Activated T-cell treated with anti-CD3 and anti-CD28 coated beads, Interleukin-2, amount 50 U/mL, for 4 hours (primary cell): Measurements from ENCODE around the gene SREBF2. TPM values are rescaled to one million over a fixed set of nuclear protein-coding genes. Genes with fewer than 3 reads are reported as not detected.
A peak's percentile ranks its signal among the peaks of the same experiment; 100 is the strongest.

Experiments used
- ATAC-seq, 2 donors: fragments of 200-7000 bp; cut with Tn5 transposase; one replicate each; pipeline ENCODE4 v1.10.0; 2021
- DNase-seq: peaks from one replicate; pipeline ENCODE4 v3.0.0-alpha.2; 2020
- H3K27me3 Mint-ChIP-seq: one replicate; pipeline ENCODE4 v1.8.0; 2021; ENCODE audit warnings: low read depth, mixed read lengths
- H3K36me3 Mint-ChIP-seq: one replicate; pipeline ENCODE4 v1.8.0; 2022; ENCODE audit warnings: mixed read lengths; ENCODE audit not compliant: insufficient read depth
- H3K4me1 Mint-ChIP-seq: one replicate; pipeline ENCODE4 v1.8.0; 2021; ENCODE audit warnings: low read depth, mixed read lengths
- H3K4me3 Mint-ChIP-seq: one replicate; pipeline ENCODE4 v1.8.0; 2021; ENCODE audit warnings: mild to moderate bottlenecking, moderate library complexity, mixed read lengths
- H3K9me3 Mint-ChIP-seq: one replicate; pipeline ENCODE4 v1.8.0; 2021; ENCODE audit warnings: mixed read lengths
- total RNA-seq, 3 donors: library from RNA; stranded (reverse); gene quantifications; one replicate each; pipeline ENCODE4 v1.2.1, GENCODE V29; 2021

SREBF2 gene
- total RNA-seq, 3 donors from 2014 or later: 123 to 178 (median 155) TPM

GRCh38 chr22:41893591-41894375 is 60.9 kb downstream of the SREBF2 start:
- H3K27me3 Mint-ChIP-seq: no peaks in the 10 kb centered on the region
- ATAC-seq (no peak), DNase-seq (no peak)
- no peaks in the 10 kb centered on the region for H3K9me3 Mint-ChIP-seq
- H3K4me3 Mint-ChIP-seq: no peak overlapping the region
- H3K4me1 Mint-ChIP-seq: no peaks in the 10 kb centered on the region
- H3K36me3 Mint-ChIP-seq: peaks cover 27% of the 10 kb centered on the region

DNA sequence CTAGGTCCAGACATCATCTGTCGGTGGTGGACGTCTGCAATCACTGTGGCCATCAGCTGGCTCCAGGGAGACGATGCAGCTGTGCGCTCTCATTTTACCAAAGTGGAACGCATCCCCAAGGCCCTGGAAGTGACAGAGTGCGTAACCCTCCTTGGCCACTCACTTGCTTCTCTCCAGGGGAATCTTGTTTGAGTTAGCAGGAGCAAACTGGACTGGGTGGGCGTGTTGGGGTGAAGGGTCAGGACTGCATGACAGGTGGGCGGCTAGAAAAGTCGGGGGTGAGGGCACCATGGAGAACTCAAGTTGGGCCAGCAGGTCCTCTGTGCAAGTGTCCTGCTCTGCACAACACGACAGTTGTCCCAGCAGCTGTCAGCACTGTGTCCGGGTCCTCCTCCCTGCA is 65.7 kb downstream of the SREBF2 start:
- no peak for ATAC-seq
- no peaks in the 10 kb centered on the region for H3K4me1 Mint-ChIP-seq
- H3K36me3 Mint-ChIP-seq: peaks cover 37% of the 10 kb centered on the region
- no peaks in the 10 kb centered on the region for H3K9me3 Mint-ChIP-seq
- H3K27me3 Mint-ChIP-seq: no peaks in the 10 kb centered on the region
- H3K4me3 Mint-ChIP-seq: no peak overlapping the region
- DNase-seq: no peak

DNA sequence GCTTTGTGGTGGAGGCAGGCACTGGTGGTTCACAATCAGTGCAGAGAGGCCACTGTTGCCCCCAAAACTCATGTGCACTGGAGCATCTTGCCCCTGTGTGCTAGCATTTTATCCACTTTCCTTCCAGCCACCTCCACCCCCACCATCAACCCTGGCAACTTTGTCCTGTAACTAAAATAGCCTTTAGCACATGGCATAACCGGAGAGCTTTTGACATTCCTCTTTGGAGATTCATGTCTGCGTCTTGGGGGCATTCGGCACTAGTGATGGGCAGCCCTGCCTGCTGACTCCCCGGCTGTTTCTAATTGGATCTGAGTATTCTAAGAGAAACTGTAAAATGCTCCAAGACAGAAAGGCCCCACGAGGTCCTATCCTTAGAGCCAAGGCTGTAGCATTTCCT is 66.2 kb downstream of the SREBF2 start:
- Mint-ChIP-seq H3K27me3 (no peaks in the 10 kb centered on the region), H3K4me3 (no peak overlapping the region), H3K36me3 (peaks cover 36% of the 10 kb centered on the region), H3K9me3 (no peaks in the 10 kb centered on the region), H3K4me1 (no peaks in the 10 kb centered on the region)
- ATAC-seq (no peak), DNase-seq (no peak)

DNA sequence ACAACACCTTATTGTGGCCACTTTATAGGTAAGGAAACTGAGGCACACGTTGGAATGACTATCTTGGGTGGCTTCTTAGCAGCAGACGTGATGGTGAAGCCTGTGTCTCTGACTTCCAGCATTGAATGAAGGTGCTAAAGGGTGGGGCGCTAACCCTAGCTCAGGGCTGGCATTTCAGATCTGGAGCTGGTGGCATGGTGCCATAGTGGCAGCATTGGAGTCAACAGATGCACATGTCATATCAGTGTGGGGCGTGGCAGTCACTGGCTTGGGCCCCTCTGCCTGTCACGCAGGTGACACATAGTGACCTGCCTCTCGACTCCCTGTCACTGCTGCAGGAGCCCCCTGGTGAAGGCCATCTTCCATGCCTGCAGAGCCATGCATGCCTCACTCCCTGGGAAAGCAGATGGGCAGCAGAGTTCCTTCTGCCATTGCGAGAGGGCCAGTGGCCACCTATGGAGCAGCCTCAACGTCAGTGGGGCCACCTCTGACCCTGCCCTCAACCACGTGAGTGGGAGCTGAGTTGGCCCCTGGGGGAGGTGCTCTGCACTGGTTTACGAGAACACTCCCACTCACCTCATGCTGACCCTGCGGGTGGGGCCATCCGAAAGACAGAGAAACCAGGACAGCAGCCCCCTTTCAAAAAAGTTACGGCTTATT is 67.2 kb downstream of the SREBF2 start:
- ATAC-seq (no peak), DNase-seq (no peak)
- Mint-ChIP-seq H3K9me3 (no peaks in the 10 kb centered on the region), H3K4me3 (no peak overlapping the region), H3K4me1 (no peaks in the 10 kb centered on the region), H3K36me3 (peaks cover 36% of the 10 kb centered on the region), H3K27me3 (no peaks in the 10 kb centered on the region)

DNA sequence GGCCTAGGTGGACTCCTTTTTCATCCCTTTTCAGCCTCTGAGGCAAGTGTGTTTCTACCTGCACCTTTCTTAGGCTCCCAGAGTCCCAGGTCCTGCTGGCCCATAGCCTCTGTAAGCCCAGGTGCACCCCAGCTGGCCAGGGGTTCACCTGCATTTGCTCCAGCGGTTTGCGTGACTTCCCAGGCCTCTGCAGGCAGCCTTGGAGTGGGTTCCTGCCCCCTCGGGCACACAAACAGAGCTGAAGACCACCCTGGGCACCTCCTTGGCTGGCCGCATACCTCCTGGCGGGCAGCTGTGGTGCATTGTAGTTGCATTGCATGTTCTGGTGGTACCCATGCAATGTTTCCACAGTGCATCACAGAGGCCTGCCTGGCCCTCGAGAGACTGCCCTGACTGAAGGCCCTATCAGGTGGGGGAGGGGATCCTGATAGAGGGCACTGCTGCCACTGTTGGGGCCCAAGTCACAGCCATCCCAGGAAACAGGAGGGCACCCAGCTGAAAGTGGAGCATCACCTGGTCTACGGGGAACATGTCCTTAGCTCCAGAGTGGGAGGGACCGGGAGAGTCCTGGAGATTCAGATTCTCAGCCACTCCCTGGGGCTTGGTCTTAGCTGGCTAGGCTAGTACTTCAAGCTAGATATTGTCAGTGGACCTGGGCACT is 67.9 kb downstream of the SREBF2 start:
- H3K36me3 Mint-ChIP-seq: peaks cover 38% of the 10 kb centered on the region
- no peaks in the 10 kb centered on the region for H3K27me3 Mint-ChIP-seq
- no peak overlapping the region for H3K4me3 Mint-ChIP-seq
- no peak for DNase-seq
- no peak for ATAC-seq
- H3K9me3 Mint-ChIP-seq: no peaks in the 10 kb centered on the region
- no peaks in the 10 kb centered on the region for H3K4me1 Mint-ChIP-seq

DNA sequence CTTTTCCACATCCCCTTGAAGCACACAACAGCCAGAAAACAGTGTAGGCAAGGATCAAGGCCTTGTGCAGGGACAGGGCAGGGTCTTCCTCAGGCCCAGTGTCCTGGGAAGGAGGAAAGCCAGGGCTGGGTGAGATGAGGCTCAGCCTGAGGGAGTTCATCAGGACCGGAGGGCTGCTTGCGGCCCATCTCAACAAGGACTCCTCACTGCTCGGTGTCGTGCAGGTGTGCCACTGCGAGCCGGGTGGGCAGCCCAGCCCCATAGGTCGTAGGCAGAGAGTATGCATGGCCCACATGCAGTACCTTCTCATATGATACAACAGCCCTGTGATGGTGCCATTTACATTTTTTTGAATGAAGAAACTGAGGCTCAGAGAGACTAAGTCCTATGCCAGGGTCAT is 69.1 kb downstream of the SREBF2 start:
- no peaks in the 10 kb centered on the region for H3K4me1 Mint-ChIP-seq

GRCh38 chr22:41902932-41903421 is 70.1 kb downstream of the SREBF2 start:
- H3K36me3 Mint-ChIP-seq: peaks cover 26% of the 10 kb centered on the region
- no peaks in the 10 kb centered on the region for H3K9me3 Mint-ChIP-seq
- H3K4me1 Mint-ChIP-seq: peaks cover 7% of the 10 kb centered on the region
- no peak for ATAC-seq
- no peaks in the 10 kb centered on the region for H3K27me3 Mint-ChIP-seq
- no peak overlapping the region for H3K4me3 Mint-ChIP-seq
- DNase-seq: no peak

More for the DNA sequence above, 69.1 kb downstream of the SREBF2 start:
- peaks cover 31% of the 10 kb centered on the region for H3K36me3 Mint-ChIP-seq
- H3K4me3 Mint-ChIP-seq: no peak overlapping the region
- no peak for ATAC-seq
- H3K27me3 Mint-ChIP-seq: no peaks in the 10 kb centered on the region
- DNase-seq: no peak
- no peaks in the 10 kb centered on the region for H3K9me3 Mint-ChIP-seq

DNA sequence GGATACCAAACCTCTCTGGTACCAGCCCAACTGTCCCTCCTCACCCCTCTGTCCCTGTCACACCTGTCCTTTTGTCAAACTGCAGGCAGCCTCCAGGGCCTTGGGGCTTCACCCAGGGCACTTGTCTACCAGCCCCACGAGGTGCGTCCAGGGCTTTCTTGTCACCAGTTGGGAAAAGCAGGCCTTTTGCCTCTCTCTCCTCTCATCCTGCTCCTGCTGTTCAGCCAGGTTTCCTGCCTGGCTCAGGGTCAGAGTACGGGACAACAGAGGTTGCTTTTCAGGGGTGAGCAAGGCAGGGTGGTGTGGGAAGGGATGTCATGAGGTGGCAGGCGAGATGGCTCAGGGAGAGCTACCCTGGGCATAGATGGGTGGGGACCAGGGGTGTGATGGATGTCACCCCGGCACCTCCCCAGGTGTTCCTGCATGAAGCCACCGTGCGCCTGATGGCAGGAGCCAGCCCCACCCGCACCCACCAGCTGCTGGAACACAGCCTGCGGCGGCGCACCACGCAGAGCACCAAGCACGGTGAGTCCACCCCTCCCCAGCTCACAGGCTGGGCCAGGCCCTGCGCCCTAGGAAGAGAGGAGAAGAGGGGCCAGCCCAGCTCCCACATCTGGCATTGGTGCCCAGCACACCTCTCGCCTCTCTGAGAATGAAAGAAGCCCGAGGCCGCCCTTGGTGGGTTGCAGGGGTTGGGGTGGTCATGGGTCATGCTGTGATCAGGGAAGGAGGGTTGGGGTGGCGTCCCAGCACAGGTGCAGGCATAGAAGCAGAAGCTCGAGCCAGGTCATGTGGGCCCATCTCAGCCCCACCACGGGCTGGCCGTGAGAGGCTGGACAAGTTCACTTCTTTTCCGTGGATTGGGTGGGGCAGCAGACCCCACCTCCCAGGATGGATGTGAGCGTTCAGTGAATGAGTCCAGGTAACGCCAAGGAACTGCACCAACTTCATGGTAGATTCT is 71.8 kb downstream of the SREBF2 start:
- Mint-ChIP-seq H3K4me1 (peaks cover 22% of the 10 kb centered on the region), H3K27me3 (peaks cover 5% of the 10 kb centered on the region), H3K4me3 (no peak overlapping the region), H3K9me3 (no peaks in the 10 kb centered on the region), H3K36me3 (peaks cover 22% of the 10 kb centered on the region)
- DNase-seq: no peak
- no peak for ATAC-seq

DNA sequence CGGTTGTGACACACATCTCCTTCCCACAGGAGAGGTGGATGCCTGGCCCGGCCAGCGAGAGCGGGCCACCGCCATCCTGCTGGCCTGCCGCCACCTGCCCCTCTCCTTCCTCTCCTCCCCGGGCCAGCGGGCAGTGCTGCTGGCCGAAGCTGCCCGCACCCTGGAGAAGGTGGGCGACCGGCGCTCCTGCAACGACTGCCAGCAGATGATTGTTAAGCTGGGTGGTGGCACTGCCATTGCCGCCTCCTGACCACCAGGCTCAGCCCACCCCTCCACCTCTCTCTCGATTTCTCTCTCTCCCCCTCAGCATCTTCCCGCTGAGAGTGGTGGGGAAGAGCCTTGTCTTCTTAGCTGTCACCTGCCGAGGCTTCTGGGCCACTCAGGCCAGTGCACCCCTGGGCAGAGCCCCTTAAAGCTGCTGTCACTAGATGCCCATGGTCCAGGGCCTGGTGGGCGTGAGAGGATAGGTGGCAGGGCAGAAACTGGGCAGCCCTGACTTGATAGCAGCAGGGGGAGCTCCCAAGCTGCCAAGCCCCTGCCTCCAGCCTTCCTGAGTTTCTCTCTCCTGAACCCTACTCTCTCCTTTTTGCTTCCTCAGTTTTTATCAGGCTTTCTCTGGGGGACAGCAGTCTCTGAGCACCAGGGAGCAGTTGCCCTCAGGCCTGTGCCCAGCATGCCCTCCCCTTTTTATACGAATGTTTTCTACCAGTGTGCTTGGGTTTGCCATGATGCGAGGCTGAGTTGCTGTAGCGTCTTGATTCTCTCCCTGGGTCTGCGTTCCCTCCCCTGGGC is 72.7 kb downstream of the SREBF2 start:
- DNase-seq (no peak), ATAC-seq (no peak)
- H3K4me1 Mint-ChIP-seq: peaks cover 22% of the 10 kb centered on the region
- peaks cover 5% of the 10 kb centered on the region for H3K27me3 Mint-ChIP-seq
- H3K4me3 Mint-ChIP-seq: no peak overlapping the region
- H3K9me3 Mint-ChIP-seq: no peaks in the 10 kb centered on the region
- H3K36me3 Mint-ChIP-seq: peaks cover 17% of the 10 kb centered on the region

DNA sequence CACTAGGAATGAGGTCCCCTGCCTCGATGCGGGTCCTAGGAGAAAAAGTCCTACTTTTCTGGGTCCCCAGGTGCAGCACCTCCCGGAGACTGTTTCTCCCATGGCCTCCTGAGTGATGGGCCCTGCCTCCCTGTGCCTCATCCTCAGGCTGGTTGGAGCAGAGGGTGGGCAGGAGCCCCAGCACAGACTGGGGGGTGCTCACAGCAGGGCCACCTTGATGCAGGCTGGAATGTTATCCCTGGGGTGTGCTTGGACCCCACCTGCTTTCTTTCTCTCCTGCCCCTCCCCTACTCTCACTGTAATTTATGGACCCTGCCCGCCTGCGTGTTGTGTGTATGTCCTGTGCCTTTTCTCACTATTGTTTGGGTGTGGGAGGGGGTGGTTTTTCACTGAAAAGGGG is 73.9 kb downstream of the SREBF2 start:
- Mint-ChIP-seq H3K9me3 (no peaks in the 10 kb centered on the region), H3K4me1 (peaks cover 27% of the 10 kb centered on the region), H3K4me3 (no peak overlapping the region), H3K27me3 (peaks cover 12% of the 10 kb centered on the region), H3K36me3 (peaks cover 13% of the 10 kb centered on the region)
- no peak for ATAC-seq
- no peak for DNase-seq

GRCh38 chr22:41907436-41908401 is 74.8 kb downstream of the SREBF2 start:
- peaks cover 9% of the 10 kb centered on the region for H3K36me3 Mint-ChIP-seq
- peaks cover 30% of the 10 kb centered on the region for H3K4me1 Mint-ChIP-seq
- no peaks in the 10 kb centered on the region for H3K9me3 Mint-ChIP-seq
- no peak overlapping the region for H3K4me3 Mint-ChIP-seq
- ATAC-seq: peak; percentile 9 to 10
- no peak for DNase-seq
- peaks cover 21% of the 10 kb centered on the region for H3K27me3 Mint-ChIP-seq

DNA sequence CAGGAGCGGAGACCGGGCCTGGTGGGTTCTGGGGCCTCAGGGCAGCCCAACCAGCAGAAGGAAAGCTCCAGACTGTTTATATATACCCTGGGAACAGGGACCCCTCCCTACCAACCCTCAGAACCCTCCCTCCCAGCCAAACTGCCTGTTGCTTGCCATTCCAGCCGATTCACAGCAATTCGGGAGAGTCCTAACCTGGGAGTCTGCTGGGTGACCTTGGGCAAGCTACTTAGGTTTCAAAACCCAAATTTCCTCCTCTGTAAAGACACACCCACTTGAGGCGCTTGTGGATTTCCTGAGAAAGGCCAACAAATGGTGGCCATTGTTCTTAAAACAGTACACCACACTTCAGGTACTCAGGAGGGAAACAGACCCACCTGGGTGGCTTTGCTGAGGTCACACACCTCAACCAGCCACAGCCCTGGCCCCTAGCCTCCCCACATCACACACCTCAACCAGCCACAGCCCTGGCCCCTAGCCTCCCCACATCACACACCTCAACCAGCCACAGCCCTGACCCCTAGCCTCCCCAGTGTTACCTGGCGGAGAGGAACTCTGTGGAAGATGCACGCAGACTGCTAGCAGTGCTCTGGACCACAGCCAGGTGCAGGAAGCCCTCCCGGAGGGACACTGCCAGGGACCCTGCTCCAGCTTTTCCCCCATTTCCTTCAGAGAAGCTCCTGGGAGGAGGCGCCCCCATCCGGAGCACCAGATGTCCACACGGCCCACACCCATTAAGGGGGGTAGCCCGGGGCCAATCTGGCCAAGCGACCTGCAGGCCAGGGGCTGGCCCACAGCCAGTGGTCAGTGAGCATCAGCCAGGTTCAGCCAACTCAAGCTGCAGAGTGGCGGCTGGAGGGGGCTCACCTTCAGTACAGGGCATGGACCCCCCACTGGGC is 75.8 kb downstream of the SREBF2 start:
- ATAC-seq (no peak), DNase-seq (no peak)
- Mint-ChIP-seq H3K4me3 (no peak overlapping the region), H3K27me3 (peaks cover 29% of the 10 kb centered on the region), H3K9me3 (no peaks in the 10 kb centered on the region), H3K4me1 (peaks cover 30% of the 10 kb centered on the region), H3K36me3 (peaks cover 5% of the 10 kb centered on the region)
